Activated naive CD8-positive, alpha-beta T cell treated with anti-CD3 and anti-CD28 coated beads, Interleukin-2, amount 10 ng/mL, durations not matched to agents 7 days and 5 days (primary cell): ENCODE measurements around the gene CFAP119. TPM values are rescaled to one million over a fixed set of nuclear protein-coding genes. Genes with fewer than 3 reads are reported as not detected.
A peak's percentile ranks its signal among the peaks of the same experiment; 100 is the strongest.

ENCODE experiments used
- ATAC-seq: fragments of 150-1000 bp; cut with Tn5 transposase; one replicate; pipeline ENCODE4 v1.10.0; 2021; ENCODE audit warnings: low read depth, moderate library complexity
- POLR2A ChIA-PET: fragments of 350-600 bp; sonication (Branson Sonifier 250); formaldehyde crosslinking; loops from one replicate; lab custom pipeline; 2021; ENCODE audit warnings: antibody characterized with exemption; lab: Charles Lee
- DNase-seq: peaks from one replicate; pipeline ENCODE4 v3.0.0; 2021
- H3K27ac Mint-ChIP-seq: one replicate; pipeline ENCODE4 v1.8.0; 2022; ENCODE audit warnings: mild to moderate bottlenecking, mixed read lengths
- H3K27me3 Mint-ChIP-seq: one replicate; pipeline ENCODE4 v1.8.0; 2022; ENCODE audit warnings: mild to moderate bottlenecking, moderate library complexity, mixed read lengths
- H3K36me3 Mint-ChIP-seq: one replicate; pipeline ENCODE4 v1.8.0; 2021; ENCODE audit warnings: mild to moderate bottlenecking, mixed read lengths
- H3K4me1 Mint-ChIP-seq: one replicate; pipeline ENCODE4 v1.8.0; 2021; ENCODE audit warnings: mixed read lengths
- H3K4me3 Mint-ChIP-seq: one replicate; pipeline ENCODE4 v1.8.0; 2022; ENCODE audit warnings: mild to moderate bottlenecking, moderate library complexity, mixed read lengths
- H3K9me3 Mint-ChIP-seq: one replicate; pipeline ENCODE4 v1.8.0; 2021; ENCODE audit warnings: mixed read lengths
- total RNA-seq, 2 experiments: library from RNA; stranded (reverse); gene quantifications; one replicate each; pipeline ENCODE4 v1.2.3, GENCODE V29; 2021

The CFAP119 gene
- total RNA-seq, 2 experiments from 2014 or later: 4.4 TPM

- POLR2A ChIA-PET: interaction anchor here (1.1 kb wide), 1 partner anchor 27 kb away, joined by 4 read pairs; the partner anchor contains the start of gene PHKG2
- ATAC-seq (no peak), DNase-seq (no peak)
- no peaks in the 10 kb centered on the region for H3K27me3 Mint-ChIP-seq
- H3K36me3 Mint-ChIP-seq: peaks cover 52% of the 10 kb centered on the region
- H3K27ac Mint-ChIP-seq: no peak overlapping the region
- peaks cover 16% of the 10 kb centered on the region for H3K4me1 Mint-ChIP-seq
- no peaks in the 10 kb centered on the region for H3K9me3 Mint-ChIP-seq
- no peak overlapping the region for H3K4me3 Mint-ChIP-seq
Observed at GRCh38 chr16:30720694-30721093, 41.2 kb downstream of the CFAP119 start.

- no peak for DNase-seq
- POLR2A ChIA-PET: no interaction called here
- peaks cover 16% of the 10 kb centered on the region for H3K4me1 Mint-ChIP-seq
- no peak overlapping the region for H3K4me3 Mint-ChIP-seq
- no peak for ATAC-seq
- H3K9me3 Mint-ChIP-seq: no peaks in the 10 kb centered on the region
- no peaks in the 10 kb centered on the region for H3K27me3 Mint-ChIP-seq
- H3K27ac Mint-ChIP-seq: no peak overlapping the region
- peaks cover 52% of the 10 kb centered on the region for H3K36me3 Mint-ChIP-seq
Observed at GRCh38 chr16:30720086-30720485, 41.8 kb downstream of the CFAP119 start.

- POLR2A ChIA-PET: no interaction called here
- Mint-ChIP-seq H3K4me3 (peak overlapping the region; percentile 70), H3K4me1 (peaks cover 28% of the 10 kb centered on the region), H3K36me3 (peaks cover 54% of the 10 kb centered on the region), H3K27me3 (no peaks in the 10 kb centered on the region), H3K27ac (peak overlapping the region; percentile 95), H3K9me3 (no peaks in the 10 kb centered on the region)
- ATAC-seq (peak; percentile 100), DNase-seq (no peak)
Observed at GRCh38 chr16:30715750-30716445, 46.0 kb downstream of the CFAP119 start.

- H3K9me3 Mint-ChIP-seq: no peaks in the 10 kb centered on the region
- H3K27ac Mint-ChIP-seq: no peak overlapping the region
- POLR2A ChIA-PET: interaction anchor here (0.6 kb wide), 2 partner anchors 9 to 179 kb away, joined by 3 to 5 read pairs; no protein-coding TSS in a partner anchor
- no peak overlapping the region for H3K4me3 Mint-ChIP-seq
- peaks cover 24% of the 10 kb centered on the region for H3K4me1 Mint-ChIP-seq
- H3K27me3 Mint-ChIP-seq: no peaks in the 10 kb centered on the region
- H3K36me3 Mint-ChIP-seq: peaks cover 58% of the 10 kb centered on the region
- DNase-seq: no peak
- no peak for ATAC-seq
Observed at GRCh38 chr16:30711712-30712111, 50.1 kb downstream of the CFAP119 start.

- POLR2A ChIA-PET: interaction anchor here (0.7 kb wide), 2 partner anchors 21 to 51 kb away, joined by 3 read pairs; no protein-coding TSS in a partner anchor
- no peak overlapping the region for H3K4me3 Mint-ChIP-seq
- DNase-seq (no peak), ATAC-seq (no peak)
- H3K9me3 Mint-ChIP-seq: no peaks in the 10 kb centered on the region
- H3K36me3 Mint-ChIP-seq: peaks cover 52% of the 10 kb centered on the region
- no peaks in the 10 kb centered on the region for H3K27me3 Mint-ChIP-seq
- peaks cover 19% of the 10 kb centered on the region for H3K4me1 Mint-ChIP-seq
- H3K27ac Mint-ChIP-seq: no peak overlapping the region
Observed at GRCh38 chr16:30710971-30711370, 50.9 kb downstream of the CFAP119 start.

Other genes starting within 250 kb of the CFAP119 start
- gene ZNF768, start 235.5 kb downstream of the CFAP119 start, total RNA-seq: 1 to 10 TPM; 7.4 to 8.1 TPM
- 10 to 100 TPM; 11.9 to 12.5 TPM for gene ZNF747, start 227.2 kb downstream of the CFAP119 start, total RNA-seq
- gene ZNF764, start 203.7 kb downstream of the CFAP119 start, total RNA-seq: 10 to 100 TPM; 20.9 to 23.3 TPM
- gene ZNF688, start 190.3 kb downstream of the CFAP119 start, total RNA-seq: 10 to 100 TPM; 17.8 to 18.3 TPM
- 10 to 100 TPM; 22.3 to 24.8 TPM for gene ZNF785, start 176.4 kb downstream of the CFAP119 start, total RNA-seq
- 10 to 100 TPM; 12.7 to 14.4 TPM for gene ZNF689, start 151.7 kb downstream of the CFAP119 start, total RNA-seq
- gene PRR14, start 111.1 kb downstream of the CFAP119 start, total RNA-seq: 10 to 100 TPM; 89.7 to 97.1 TPM
- 100 to 1,000 TPM; 140 to 143 TPM for gene FBRS, start 103.6 kb downstream of the CFAP119 start, total RNA-seq
- gene SRCAP, start 62.9 kb downstream of the CFAP119 start, total RNA-seq: 10 to 100 TPM; 89.4 to 92.2 TPM
- 10 to 100 TPM; 48.2 to 48.9 TPM for gene PHKG2, start 13.6 kb downstream of the CFAP119 start, total RNA-seq
- 100 to 1,000 TPM in 1 of 2 experiments, 10 to 100 TPM in 1; 94.7 to 105 TPM for gene RNF40, start 260 bp upstream of the CFAP119 start, total RNA-seq
- 1 to 10 TPM; 5.2 to 6.0 TPM for gene ZNF629, start 25.1 kb upstream of the CFAP119 start, total RNA-seq
- 10 to 100 TPM; 31.1 to 31.8 TPM for gene BCL7C, start 132.0 kb upstream of the CFAP119 start, total RNA-seq
- under 1 TPM; 0.19 to 0.37 TPM for gene CTF1, start 134.6 kb upstream of the CFAP119 start, total RNA-seq
- 10 to 100 TPM; 20.1 to 24.4 TPM for gene FBXL19, start 161.5 kb upstream of the CFAP119 start, total RNA-seq
- gene ORAI3, start 187.0 kb upstream of the CFAP119 start, total RNA-seq: 10 to 100 TPM; 24.6 to 25.8 TPM
- 10 to 100 TPM; 27.6 to 33.4 TPM for gene SETD1A, start 195.7 kb upstream of the CFAP119 start, total RNA-seq
- 10 to 100 TPM in 1 of 2 experiments, 1 to 10 TPM in 1; 8.5 to 10.9 TPM for gene HSD3B7, start 223.1 kb upstream of the CFAP119 start, total RNA-seq
- gene STX1B, start 248.6 kb upstream of the CFAP119 start, total RNA-seq: 1 to 10 TPM; 3.1 to 3.5 TPM